ENCODE measurements around the gene STMN1. TPM values are rescaled to one million over a fixed set of nuclear protein-coding genes. Genes with fewer than 3 reads are reported as not detected.
A peak's percentile ranks its signal among the peaks of the same experiment; 100 is the strongest.

STMN1 gene
- polyA plus RNA-seq, 1 donor from 2014 or later: 1,950 TPM

DNA sequence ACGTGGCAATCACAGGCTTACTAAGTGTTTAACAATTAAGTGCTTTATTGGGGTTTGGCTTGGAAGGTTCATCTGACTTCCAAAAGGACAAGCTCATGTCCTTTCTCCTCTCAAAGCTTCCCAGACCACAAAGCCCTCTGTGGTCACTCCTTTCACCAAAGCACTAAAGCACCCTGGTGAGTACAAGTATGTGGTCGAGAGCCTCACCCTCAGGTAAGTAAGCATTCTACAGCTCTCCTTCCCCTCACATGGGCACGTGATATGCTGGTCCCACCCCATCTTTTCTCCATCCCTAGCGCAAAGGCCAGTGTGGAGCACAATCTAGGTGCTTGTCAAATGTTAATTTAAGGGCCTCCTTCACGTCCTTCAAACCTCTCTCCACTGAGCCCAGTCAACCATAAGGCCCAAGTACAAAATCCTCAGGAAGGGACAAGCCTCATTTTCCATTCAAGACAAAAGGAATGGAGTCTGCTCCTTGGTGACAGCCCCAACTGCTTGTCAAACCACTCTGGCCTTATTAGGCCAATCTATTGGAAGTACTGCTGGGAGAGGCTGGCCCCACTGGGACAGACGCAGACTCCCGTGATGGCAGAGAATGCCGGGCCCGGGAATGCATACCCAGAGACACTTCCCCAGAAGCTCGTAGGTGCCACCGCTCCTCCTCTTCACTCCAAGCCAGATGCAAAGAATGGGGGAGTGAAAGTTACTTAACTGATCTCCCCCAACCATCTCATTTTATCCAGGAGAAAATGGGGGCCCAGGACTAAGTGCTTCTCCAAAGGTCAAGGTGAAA is 7.8 kb downstream of the STMN1 start:
- Histone ChIP-seq H3K79me2 (replicated peaks; ENCODE audit: insufficient read depth, low read length) (peaks cover 69% of the 10 kb centered on the region), H3K9me2 (ENCODE audit: insufficient read depth, low read length) (no peaks in the 10 kb centered on the region), H3K9me3 (ENCODE audit: low read length) (no peaks in the 10 kb centered on the region), H4K20me1 (ENCODE audit: insufficient read depth) (peaks cover 49% of the 10 kb centered on the region), H2AFZ (ENCODE audit: low read depth, low read length) (no peak overlapping the region), H3K27ac (ENCODE audit: low read length) (no peak overlapping the region), H3F3A (ENCODE audit: insufficient read depth, low read length, poor library complexity, severe bottlenecking) (peaks cover 6% of the 10 kb centered on the region), H3K27me3 (ENCODE audit: insufficient read depth, low read depth, low read length) (no peaks in the 10 kb centered on the region), H3K36me3 (ENCODE audit: insufficient read depth, low read length) (peaks cover 29% of the 10 kb centered on the region), H3K9ac (ENCODE audit: low read length) (peak overlapping the region; percentile 8), H3K4me2 (ENCODE audit: low read length) (no peak overlapping the region), H3K4me3 (ENCODE audit: low read length) (peak overlapping the region; percentile 90)
- TF ChIP-seq RAD21 (conservative IDR thresholded peaks at IDR 0.05): no peak
- TF ChIP-seq SMC3 (conservative IDR thresholded peaks at IDR 0.05; ENCODE audit: poor library complexity): no peak
- TF ChIP-seq REST (IDR thresholded peaks at IDR 0.05; ENCODE audit: borderline replicate concordance): no peak

DNA sequence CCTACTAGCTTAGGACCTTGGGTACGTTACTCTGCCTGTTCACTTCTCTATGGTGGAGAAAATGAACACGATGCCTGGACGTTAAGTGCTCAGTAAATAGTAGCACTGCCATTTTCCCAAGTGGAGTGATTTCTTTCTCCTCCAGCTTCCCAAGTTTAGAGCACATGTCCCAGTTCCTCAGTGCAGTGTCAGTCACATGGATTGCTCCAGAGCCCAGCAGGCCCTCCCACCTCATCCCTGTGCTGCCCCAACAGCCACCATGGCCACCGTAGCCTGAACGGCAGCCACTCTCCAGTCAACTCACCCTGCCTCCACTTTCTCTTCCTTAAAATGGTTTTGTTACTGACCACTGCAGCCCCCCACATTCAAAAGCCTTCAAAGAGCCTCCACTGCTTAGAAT is 8.5 kb downstream of the STMN1 start:
- peak overlapping the region; percentile 90 for H3K4me3 ChIP-seq (ENCODE audit: low read length)
- no peak overlapping the region for H3K9ac ChIP-seq (ENCODE audit: low read length)

More for the DNA sequence above, 8.5 kb downstream of the STMN1 start:
- Histone ChIP-seq H3K27me3 (ENCODE audit: insufficient read depth, low read depth, low read length) (no peaks in the 10 kb centered on the region), H3K9me2 (ENCODE audit: insufficient read depth, low read length) (no peaks in the 10 kb centered on the region), H3K9me3 (ENCODE audit: low read length) (no peaks in the 10 kb centered on the region), H3K27ac (ENCODE audit: low read length) (no peak overlapping the region), H2AFZ (ENCODE audit: low read depth, low read length) (no peak overlapping the region), H4K20me1 (ENCODE audit: insufficient read depth) (peaks cover 47% of the 10 kb centered on the region), H3F3A (ENCODE audit: insufficient read depth, low read length, poor library complexity, severe bottlenecking) (peaks cover 6% of the 10 kb centered on the region), H3K36me3 (ENCODE audit: insufficient read depth, low read length) (peaks cover 25% of the 10 kb centered on the region), H3K79me2 (replicated peaks; ENCODE audit: insufficient read depth, low read length) (peaks cover 62% of the 10 kb centered on the region), H3K4me2 (ENCODE audit: low read length) (no peak overlapping the region)
- TF ChIP-seq CTCF (IDR thresholded peaks at IDR 0.05; ENCODE audit: poor library complexity, severe bottlenecking) (no peak), SMC3 (conservative IDR thresholded peaks at IDR 0.05; ENCODE audit: poor library complexity) (no peak), TAF1 (IDR thresholded peaks at IDR 0.05; ENCODE audit: low read depth) (no peak), EP300 (conservative IDR thresholded peaks at IDR 0.05; ENCODE audit: poor library complexity, severe bottlenecking) (no peak), REST (IDR thresholded peaks at IDR 0.05; ENCODE audit: borderline replicate concordance) (no peak), POLR2AphosphoS5 (IDR thresholded peaks at IDR 0.05) (no peak), MXI1 (conservative IDR thresholded peaks at IDR 0.05; ENCODE audit: poor library complexity, severe bottlenecking) (no peak), RAD21 (conservative IDR thresholded peaks at IDR 0.05) (no peak), EZH2 (IDR thresholded peaks at IDR 0.05; ENCODE audit: borderline replicate concordance, insufficient read depth, low read length, poor library complexity, severe bottlenecking) (no peak)
